ENCODE data around the gene NR1I3.

The NR1I3 gene

GRCh38 chr1:161192476-161193465 is 45.2 kb downstream of the NR1I3 start:
- peak; percentile 66 for DNase-seq

GRCh38 chr1:161191971-161192370 is 46.0 kb downstream of the NR1I3 start:
- no peak for DNase-seq

- no peak for DNase-seq
These were observed 47.0 kb downstream of the NR1I3 start for GRCh38 chr1:161190962-161191521.

- no peak for DNase-seq
These were observed 49.0 kb downstream of the NR1I3 start for GRCh38 chr1:161189036-161189435.

GRCh38 chr1:161188381-161188780 is 49.6 kb downstream of the NR1I3 start:
- DNase-seq, result no peak

- DNase-seq, result no peak
These were observed 50.7 kb downstream of the NR1I3 start for GRCh38 chr1:161187311-161187710.

GRCh38 chr1:161185732-161186311 is 52.2 kb downstream of the NR1I3 start:
- no peak for DNase-seq

- DNase-seq, result peak; percentile 66
These were observed 52.7 kb downstream of the NR1I3 start for GRCh38 chr1:161185282-161185682.

- peak; percentile 65 for DNase-seq
These were observed 55.8 kb downstream of the NR1I3 start for GRCh38 chr1:161182214-161182613.

GRCh38 chr1:161180639-161181038 is 57.4 kb downstream of the NR1I3 start:
- no peak for DNase-seq

- DNase-seq, result no peak
These were observed 58.3 kb downstream of the NR1I3 start for GRCh38 chr1:161179698-161180097.

Measured in activated naive CD4-positive, alpha-beta T cell treated with anti-CD3 and anti-CD28 coated beads, Interleukin-2, amount 50 U/mL, for 16 hours (primary cell).